NCI-H146 treated with DMSO at 0.1 percent for 48 hours (cell line): ENCODE measurements around the gene SCG2.

Experiments
- DNase-seq: peaks from one replicate; lab custom pipeline; 2025; ENCODE audit not compliant: unreplicated experiment; lab: John Stamatoyannopoulos, UW

SCG2 gene

GRCh38 chr2:223578846-223579245 is 23.3 kb downstream of the SCG2 start:
- no peak for DNase-seq

GRCh38 chr2:223576873-223577272 is 25.3 kb downstream of the SCG2 start:
- no peak for DNase-seq

GRCh38 chr2:223570784-223571183 is 31.4 kb downstream of the SCG2 start:
- DNase-seq, result no peak

GRCh38 chr2:223566396-223566795 is 35.8 kb downstream of the SCG2 start:
- DNase-seq, result no peak

- DNase-seq, result peak; percentile 81
These were observed 38.7 kb downstream of the SCG2 start for GRCh38 chr2:223563462-223563861.

GRCh38 chr2:223562078-223562477 is 40.1 kb downstream of the SCG2 start:
- no peak for DNase-seq

- peak; percentile 83 for DNase-seq
These were observed 41.3 kb downstream of the SCG2 start for GRCh38 chr2:223560749-223561435.

- no peak for DNase-seq
These were observed 43.2 kb downstream of the SCG2 start for GRCh38 chr2:223558970-223559369.

GRCh38 chr2:223554923-223555322 is 47.2 kb downstream of the SCG2 start:
- DNase-seq, result no peak

GRCh38 chr2:223549215-223549614 is 52.9 kb downstream of the SCG2 start:
- peak; percentile 68 for DNase-seq

- DNase-seq, result no peak
These were observed 54.0 kb downstream of the SCG2 start for GRCh38 chr2:223548194-223548593.
